H9 (cell line): ENCODE results near the gene EML4. TPM values are rescaled to one million over a fixed set of nuclear protein-coding genes. Genes with fewer than 3 reads are reported as not detected.
"Not testable (repeated sequence)": the region's sequence is repeated elsewhere in the genome, so short reads cannot be mapped to it uniquely, and the experiment has no call there.

Experiments
- DNase-seq: peaks from one replicate; pipeline ENCODE4 v3.0.0-alpha.2; 2017
- H2AFZ ChIP-seq: one replicate; pipeline ENCODE4 v1.6.1; 2013; ENCODE audit warnings: mild to moderate bottlenecking, low read length, control low read depth, moderate library complexity
- H2AK5ac ChIP-seq: 2 replicates; pipeline ENCODE4 v1.6.1; 2013; ENCODE audit warnings: low read length, control low read depth, mixed read lengths; ENCODE audit not compliant: insufficient read length
- H2BK120ac ChIP-seq: one replicate; pipeline ENCODE4 v1.6.1; 2013; ENCODE audit warnings: low read depth, mild to moderate bottlenecking, low read length, control low read depth, inconsistent platforms; ENCODE audit not compliant: poor library complexity, severe bottlenecking
- H2BK12ac ChIP-seq: 2 replicates; pipeline ENCODE4 v1.6.1; 2013; ENCODE audit warnings: low read length, control low read depth, mixed read lengths, low read depth; ENCODE audit not compliant: insufficient read length
- H2BK15ac ChIP-seq: 2 replicates; pipeline ENCODE4 v1.6.1; 2013; ENCODE audit warnings: low read depth, low read length, control low read depth
- H2BK20ac ChIP-seq: one replicate; pipeline ENCODE4 v1.6.1; 2013; ENCODE audit warnings: low read depth, mild to moderate bottlenecking, low read length, control low read depth, inconsistent platforms; ENCODE audit not compliant: poor library complexity, severe bottlenecking
- H2BK5ac ChIP-seq: 2 replicates; pipeline ENCODE4 v1.6.1; 2013; ENCODE audit warnings: low read length, control low read depth, mixed read lengths; ENCODE audit not compliant: insufficient read length
- H3K14ac ChIP-seq: 2 replicates; pipeline ENCODE4 v1.6.1; 2013; ENCODE audit warnings: low read length, control low read depth; ENCODE audit not compliant: insufficient read depth
- H3K18ac ChIP-seq: 2 replicates; pipeline ENCODE4 v1.6.1; 2013; ENCODE audit warnings: low read depth, mild to moderate bottlenecking, mixed read lengths, low read length, control low read depth; ENCODE audit not compliant: insufficient read length
- H3K23ac ChIP-seq: 2 replicates; pipeline ENCODE4 v1.6.1; 2013; ENCODE audit warnings: low read length, control low read depth, mixed read lengths, low read depth; ENCODE audit not compliant: insufficient read length
- H3K23me2 ChIP-seq: 2 replicates; pipeline ENCODE4 v1.6.1; 2013; ENCODE audit warnings: low read depth, mild to moderate bottlenecking, mixed read lengths, low read length, control low read depth; ENCODE audit not compliant: insufficient read length, poor library complexity, severe bottlenecking
- H3K27ac ChIP-seq: 2 replicates; pipeline ENCODE4 v1.5.1; 2013; ENCODE audit warnings: low read length, control low read depth, mixed read lengths, low read depth; ENCODE audit not compliant: insufficient read length
- H3K27me3 ChIP-seq: 2 replicates; pipeline ENCODE4 v1.6.1; 2013; ENCODE audit warnings: low read length, control low read depth, inconsistent platforms; ENCODE audit not compliant: insufficient read depth
- H3K4ac ChIP-seq: 2 replicates; pipeline ENCODE4 v1.6.1; 2013; ENCODE audit warnings: low read depth, mild to moderate bottlenecking, control low read depth, inconsistent platforms, low read length, moderate library complexity
- H3K4me1 ChIP-seq: 2 replicates; pipeline ENCODE4 v1.6.1; 2013; ENCODE audit warnings: low read length, control low read depth, inconsistent platforms; ENCODE audit not compliant: insufficient read depth
- H3K4me2 ChIP-seq: 2 replicates; pipeline ENCODE4 v1.6.1; 2013; ENCODE audit warnings: low read length, control low read depth, mixed read lengths; ENCODE audit not compliant: insufficient read length, insufficient read depth
- H3K56ac ChIP-seq: 2 replicates; pipeline ENCODE4 v1.6.1; 2013; ENCODE audit warnings: low read depth, mild to moderate bottlenecking, mixed read lengths, low read length, control low read depth; ENCODE audit not compliant: insufficient read length
- H3K79me1 ChIP-seq: 2 replicates; pipeline ENCODE4 v1.6.1; 2013; ENCODE audit warnings: low read depth, mild to moderate bottlenecking, moderate library complexity, low read length, control low read depth, inconsistent platforms; ENCODE audit not compliant: insufficient read depth, poor library complexity, severe bottlenecking
- H3K79me2 ChIP-seq: 2 replicates; pipeline ENCODE4 v1.6.1; 2013; ENCODE audit warnings: low read length, control low read depth, inconsistent platforms; ENCODE audit not compliant: insufficient read depth
- H3K9ac ChIP-seq: 2 replicates; pipeline ENCODE4 v1.6.1; 2013; ENCODE audit warnings: low read length, control low read depth, mixed read lengths; ENCODE audit not compliant: insufficient read length; ENCODE audit errors: extremely low read depth
- H3K9me3 ChIP-seq: one replicate; pipeline ENCODE4 v1.6.1; 2013; ENCODE audit warnings: low read depth, low read length, inconsistent platforms; ENCODE audit not compliant: control insufficient read depth
- H3T11ph ChIP-seq: one replicate; pipeline ENCODE4 v1.6.1; 2013; ENCODE audit warnings: mild to moderate bottlenecking, low read length, control low read depth, inconsistent platforms
- H4K20me1 ChIP-seq: one replicate; pipeline ENCODE4 v1.6.1; 2013; ENCODE audit not compliant: control insufficient read depth, insufficient read length, insufficient read depth
- H4K5ac ChIP-seq: 2 replicates; pipeline ENCODE4 v1.6.1; 2013; ENCODE audit warnings: low read depth, mild to moderate bottlenecking, mixed read lengths, low read length, control low read depth; ENCODE audit not compliant: insufficient read length
- H4K8ac ChIP-seq: replicated peaks from 2 replicates; pipeline ENCODE4 v1.6.1; 2013; ENCODE audit warnings: low read length, control low read depth, mixed read lengths, low read depth; ENCODE audit not compliant: insufficient read length
- H4K91ac ChIP-seq: 2 replicates; pipeline ENCODE4 v1.6.1; 2013; ENCODE audit warnings: low read depth, mild to moderate bottlenecking, moderate library complexity, mixed read lengths, low read length, control low read depth; ENCODE audit not compliant: insufficient read length
- H3K27ac Mint-ChIP-seq, 3 experiments: 2 replicates in 2 of 3; 3 replicates in 1 of 3; pipeline ENCODE4 v1.8.0; 2020 to 2021; ENCODE audit warnings: mixed read lengths in 3 of 3, mild to moderate bottlenecking in 1 of 3, moderate library complexity in 1 of 3
- H3K27me3 Mint-ChIP-seq: 2 replicates; pipeline ENCODE4 v1.8.0; 2021; ENCODE audit warnings: low read depth, mild to moderate bottlenecking, moderate library complexity, mixed read lengths
- H3K36me3 Mint-ChIP-seq, 3 experiments: 2 replicates in 2 of 3; 3 replicates in 1 of 3; pipeline ENCODE4 v1.8.0; 2020 to 2021; ENCODE audit warnings: low read depth in 3 of 3, mixed read lengths in 3 of 3; ENCODE audit not compliant: insufficient read depth in 1 of 3
- H3K4me1 Mint-ChIP-seq, 2 experiments: 2 replicates each; pipeline ENCODE4 v1.8.0; 2020; ENCODE audit warnings: mixed read lengths in 2 of 2
- H3K4me3 Mint-ChIP-seq, 2 experiments: 2 replicates in 1 of 2; 3 replicates in 1 of 2; pipeline ENCODE4 v1.8.0; 2020 to 2021; ENCODE audit warnings: mild to moderate bottlenecking in 2 of 2, mixed read lengths in 2 of 2, moderate library complexity in 1 of 2
- H3K9me3 Mint-ChIP-seq, 2 experiments: 2 replicates in 1 of 2; 3 replicates in 1 of 2; pipeline ENCODE4 v1.8.0; 2020; ENCODE audit warnings: mild to moderate bottlenecking in 2 of 2, mixed read lengths in 2 of 2, moderate library complexity in 1 of 2
- CTCF ChIP-seq: fragments of 200-600 bp; sonication (generic); conservative IDR thresholded peaks from 3 replicates; pipeline ENCODE4 v1.8.0; 2021; ENCODE audit warnings: antibody characterized with exemption, mild to moderate bottlenecking
- WGBS: extraction: QIAGEN DNeasy Blood & Tissue Kit; methylation state at CpG from one replicate; pipeline ENCODE4 v1.1.7; 2013; ENCODE audit warnings: missing lambda C conversion rate, low lambda C conversion rate, mixed read lengths; ENCODE audit not compliant: insufficient read length; ENCODE audit errors: extremely low coverage; 5-methylcytosine and 5-hydroxymethylcytosine counted together
- total RNA-seq: library from RNA; stranded (reverse); gene quantifications from 2 replicates; pipeline ENCODE4 v1.2.1, GENCODE V29; 2021

EML4 gene
- total RNA-seq, 1 experiment from 2014 or later, result 68.6 TPM

DNA sequence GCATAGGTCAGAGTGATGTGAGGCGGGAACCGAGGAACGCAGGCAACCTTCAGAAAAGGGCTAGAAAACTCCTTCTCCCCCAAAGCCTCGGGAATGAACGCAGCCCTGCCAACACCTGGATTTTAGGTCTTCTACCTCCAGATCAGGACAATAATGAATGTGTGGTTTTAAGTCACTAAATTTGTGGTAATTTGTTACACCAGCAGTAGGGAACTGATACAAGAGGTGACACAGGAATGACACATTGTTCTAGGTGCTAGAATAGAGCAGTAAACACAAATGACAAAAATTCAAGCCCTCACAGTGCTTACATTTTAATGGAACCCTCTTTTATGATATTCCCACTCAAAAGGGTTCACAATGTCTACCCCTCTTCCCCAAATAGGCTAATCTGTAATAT lies 39.2 kb upstream of the EML4 start:
- no peaks in the 10 kb centered on the region for H3K36me3 Mint-ChIP-seq

GRCh38 chr2:42130858-42131257 lies 38.3 kb upstream of the EML4 start:
- not testable (repeated sequence) for H2BK120ac ChIP-seq, H3K79me1 ChIP-seq, H3K9me3 Mint-ChIP-seq, H3K4ac ChIP-seq, DNase-seq, H2BK20ac ChIP-seq, H3K4me2 ChIP-seq, H3K14ac ChIP-seq, H4K20me1 ChIP-seq, H2BK15ac ChIP-seq, H2BK12ac ChIP-seq, H3K79me2 ChIP-seq, H2BK5ac ChIP-seq, H3K36me3 Mint-ChIP-seq, H4K5ac ChIP-seq, H3K27ac ChIP-seq, H4K8ac ChIP-seq, H3K56ac ChIP-seq, H3T11ph ChIP-seq, H3K18ac ChIP-seq, H4K91ac ChIP-seq, H3K27me3 ChIP-seq, H3K9me3 ChIP-seq, H3K23me2 ChIP-seq, H3K9ac ChIP-seq, H2AK5ac ChIP-seq, H3K27ac Mint-ChIP-seq, H3K23ac ChIP-seq, H3K4me3 Mint-ChIP-seq, H2AFZ ChIP-seq
- no CpG with 5 or more reads among the region's 10 CpGs for WGBS
- Mint-ChIP-seq H3K4me1 (peaks cover 33 to 42% of the 10 kb centered on the region in 2 experiments), H3K27me3 (peaks cover 17% of the 10 kb centered on the region)
- H3K4me1 ChIP-seq, result peaks cover 11% of the 10 kb centered on the region; the same call in 1 of the 2 replicates

More for the DNA sequence above, 39.2 kb upstream of the EML4 start:
- Histone ChIP-seq H4K91ac (no peak overlapping the region), H3K27ac (no peak overlapping the region), H3K4me1 (peaks cover 11% of the 10 kb centered on the region; the same call in 1 of the 2 replicates), H3K79me2 (no peaks in the 10 kb centered on the region), H3K4ac (no peak overlapping the region), H3K9ac (no peak overlapping the region), H2BK120ac (no peak overlapping the region), H3K56ac (no peak overlapping the region), H3K9me3 (no peaks in the 10 kb centered on the region), H4K5ac (no peak overlapping the region), H2BK20ac (no peak overlapping the region), H2BK5ac (no peak overlapping the region), H2AK5ac (no peak overlapping the region), H3K23me2 (no peaks in the 10 kb centered on the region), H3K14ac (no peak overlapping the region), H4K8ac (no peak overlapping the region), H3K79me1 (no peaks in the 10 kb centered on the region), H3T11ph (no peak overlapping the region), H2AFZ (no peak overlapping the region), H3K27me3 (no peaks in the 10 kb centered on the region; the same call in 1 of the 2 replicates), H2BK15ac (no peak overlapping the region), H3K23ac (no peak overlapping the region), H3K4me2 (no peak overlapping the region), H3K18ac (no peak overlapping the region), H2BK12ac (no peak overlapping the region), H4K20me1 (no peaks in the 10 kb centered on the region)
- no CpG with 5 or more reads among the region's 5 CpGs for WGBS
- peaks cover 16% of the 10 kb centered on the region for H3K27me3 Mint-ChIP-seq
- no peaks in the 10 kb centered on the region for H3K9me3 Mint-ChIP-seq
- H3K27ac Mint-ChIP-seq, result no peak overlapping the region
- TF ChIP-seq CTCF, result no peak
- H3K4me3 Mint-ChIP-seq, result no peak overlapping the region
- DNase-seq, result no peak
- H3K4me1 Mint-ChIP-seq, result peaks cover 37 to 46% of the 10 kb centered on the region in 2 experiments
